Endothelial cell of umbilical vein (primary cell): ENCODE measurements around the gene ZCRB1. TPM values are rescaled to one million over a fixed set of nuclear protein-coding genes. Genes with fewer than 3 reads are reported as not detected.
"Not testable (repeated sequence)": the region's sequence is repeated elsewhere in the genome, so short reads cannot be mapped to it uniquely, and the experiment has no call there.

Experiments
- BruUV-seq: library from RNA; stranded (reverse); fragments of 400-500 nt; replicated peaks from 2 replicates; lab custom pipeline; 2021; lab: Mats Ljungman, UMichigan
- CTCF ChIA-PET: fragments of 300-600, 350-600 bp; sonication (Branson Sonifier 250); formaldehyde crosslinking; loops from one replicate; lab custom pipeline; 2021; ENCODE audit warnings: antibody characterized with exemption, inconsistent platforms; lab: Charles Lee
- POLR2A ChIA-PET: fragments of 300-600, 350-600 bp; sonication (Branson Sonifier 250); formaldehyde crosslinking; loops from one replicate; lab custom pipeline; 2021; ENCODE audit warnings: antibody characterized with exemption, inconsistent platforms; lab: Charles Lee
- DNase-seq: peaks from one replicate; pipeline ENCODE4 v3.0.0-alpha.2; 2011; ENCODE audit warnings: low read depth, low spot score
- FAIRE-seq: peaks from 2 replicates; lab custom pipeline; 2011; peaks lifted over from hg19 to GRCh38; lab: Jason Lieb, UNC
- H2AFZ ChIP-seq: 2 replicates; pipeline ENCODE4 v1.6.0; 2012; ENCODE audit warnings: low read depth, low read length, control low read depth, inconsistent platforms
- H3K27ac ChIP-seq: 2 replicates; pipeline ENCODE4 v1.5.1; 2011; ENCODE audit warnings: low read depth, mild to moderate bottlenecking, control low read depth, low read length, moderate library complexity; ENCODE audit not compliant: insufficient read depth
- H3K27me3 ChIP-seq, 2 experiments: 2 replicates each; pipeline versions ENCODE4 v1.6.0 to v1.6.1; 2011; ENCODE audit warnings: low read length in 2 of 2, mixed read lengths in 1 of 2; ENCODE audit not compliant: control insufficient read depth in 2 of 2, insufficient read depth in 2 of 2
- H3K36me3 ChIP-seq, 2 experiments: 2 replicates in 1 of 2; 3 replicates in 1 of 2; pipeline ENCODE4 v1.5.1; 2011; ENCODE audit warnings: low read length in 2 of 2, mild to moderate bottlenecking in 1 of 2, moderate library complexity in 1 of 2; ENCODE audit not compliant: control insufficient read depth in 2 of 2, insufficient read depth in 2 of 2; ENCODE audit errors: extremely low read depth in 1 of 2
- H3K4me1 ChIP-seq: 3 replicates; pipeline ENCODE4 v1.5.1; 2011; ENCODE audit warnings: mild to moderate bottlenecking, low read length; ENCODE audit not compliant: control insufficient read depth, insufficient read depth; ENCODE audit errors: extremely low read depth
- H3K4me2 ChIP-seq: 2 replicates; pipeline ENCODE4 v1.6.1; 2011; ENCODE audit warnings: low read length, control low read depth, mixed read lengths; ENCODE audit not compliant: insufficient read depth
- H3K4me3 ChIP-seq, 3 experiments: fragments of 200-600 bp in 1 of 3; sonication (generic), shearing (Covaris generic) in 1 of 3; replicated peaks in 1 of 3; 2 replicates each; pipeline ENCODE4 v1.5.1; 2011 to 2016; ENCODE audit warnings: control low read depth in 3 of 3, low read length in 3 of 3, mild to moderate bottlenecking in 2 of 3, inconsistent platforms in 1 of 3, low read depth in 1 of 3, moderate library complexity in 1 of 3; ENCODE audit not compliant: insufficient read depth in 1 of 3
- H3K79me2 ChIP-seq: 2 replicates; pipeline ENCODE4 v1.6.0; 2012; ENCODE audit warnings: low read length, inconsistent platforms; ENCODE audit not compliant: control insufficient read depth, insufficient read depth
- H3K9ac ChIP-seq: replicated peaks from 2 replicates; pipeline ENCODE3; 2011; ENCODE audit warnings: low read length, control low read depth; ENCODE audit not compliant: insufficient read depth; ENCODE audit errors: extremely low read depth
- H3K9me1 ChIP-seq: replicated peaks from 3 replicates; pipeline ENCODE4 v1.6.0; 2011; ENCODE audit warnings: mild to moderate bottlenecking, low read length; ENCODE audit not compliant: control insufficient read depth, insufficient read depth; ENCODE audit errors: extremely low read depth
- H3K9me3 ChIP-seq: replicated peaks from 2 replicates; pipeline ENCODE4 v1.5.1; 2012; ENCODE audit warnings: low read length, inconsistent platforms; ENCODE audit not compliant: control insufficient read depth, insufficient read depth
- H4K20me1 ChIP-seq: replicated peaks from 2 replicates; pipeline ENCODE3; 2011; ENCODE audit warnings: mild to moderate bottlenecking, low read length; ENCODE audit not compliant: control insufficient read depth, insufficient read depth; ENCODE audit errors: extremely low read depth
- CTCF ChIP-seq, 2 donors: IDR thresholded peaks; 1 replicate in 1 of 2; 2 replicates in 1 of 2; pipeline ENCODE4 v1.5.1; 2011; ENCODE audit warnings: low read length in 2 of 2, mild to moderate bottlenecking in 2 of 2, moderate library complexity in 2 of 2, control low read depth in 1 of 2, inconsistent platforms in 1 of 2, low read depth in 1 of 2; ENCODE audit not compliant: insufficient read depth in 1 of 2; ENCODE audit errors: extremely low read depth in 1 of 2
- FOS ChIP-seq: IDR thresholded peaks from 2 replicates; pipeline ENCODE4 v1.6.1; 2011; ENCODE audit warnings: mild to moderate bottlenecking, low read length, moderate library complexity, borderline replicate concordance; ENCODE audit not compliant: insufficient read depth
- GATA2 ChIP-seq: IDR thresholded peaks from 2 replicates; pipeline ENCODE4 v1.7.0; 2011; ENCODE audit warnings: low read depth, mild to moderate bottlenecking, moderate library complexity, mixed read lengths, low read length; ENCODE audit not compliant: insufficient read length, insufficient read depth
- MYC ChIP-seq: IDR thresholded peaks from one replicate; pipeline ENCODE4 v1.6.1; 2011; ENCODE audit warnings: mild to moderate bottlenecking, low read depth, low read length
- dilution Hi-C: fragments of 300-500 bp; cut with MboI; formaldehyde crosslinking; loops from one replicate; pipeline ENCODE4 v1.15.0; 2019; ENCODE audit warnings: low sequenced_read_pairs; ENCODE audit not compliant: extremely low pct_ligation_motif_present
- intact Hi-C: fragments of 100-400 bp; cut with micrococcal nuclease; formaldehyde crosslinking; loops from one replicate; pipeline ENCODE4 v1.10.0; 2022
- polyA plus RNA-seq, 4 experiments: library from polyadenylated mRNA; depleted of rRNA in 3 of 4; stranded (reverse) in 3 of 4; unstranded in 1 of 4; fragments of >200 nt; gene quantifications; 2 replicates each; pipeline versions ENCODE4 v1.2.1 to v1.2.3, GENCODE V29; 2011 to 2012; ENCODE audit warnings: missing spikeins in 1 of 4
- total RNA-seq: library from RNA; stranded (reverse); gene quantifications from 2 replicates; pipeline ENCODE4 v1.2.3, GENCODE V29; 2021

ZCRB1 gene
- total and polyA plus RNA-seq, 2 donors (not counting 3 experiments of a cell fraction or from before 2014, with no cell fraction given): 13.2 to 55.3 TPM

GRCh38 chr12:42332301-42333285 lies 6.7 kb upstream of the ZCRB1 start:
- no peak for FAIRE-seq
- dilution Hi-C loops: no loop called here
- H4K20me1 ChIP-seq: no peaks in the 10 kb centered on the region

GRCh38 chr12:42330097-42330496 lies 4.2 kb upstream of the ZCRB1 start:
- DNase-seq, H2AFZ ChIP-seq, H3K27me3 ChIP-seq, H3K27ac ChIP-seq, CTCF ChIA-PET, H3K9me3 ChIP-seq, H3K9me1 ChIP-seq, BruUV-seq, H3K36me3 ChIP-seq, H4K20me1 ChIP-seq, H3K4me2 ChIP-seq, POLR2A ChIA-PET, H3K9ac ChIP-seq, H3K4me3 ChIP-seq, dilution Hi-C loops, FAIRE-seq: not testable (repeated sequence)
- Histone ChIP-seq H3K79me2 (peaks cover 83% of the 10 kb centered on the region), H3K4me1 (peaks cover 24% of the 10 kb centered on the region)
- intact Hi-C loops: loop anchor here (10.0 kb wide), 2 partner anchors 395 to 1005 kb away; no protein-coding TSS in a partner anchor

More at GRCh38 chr12:42332301-42333285, 6.7 kb upstream of the ZCRB1 start:
- peak; percentile 67 for DNase-seq
- Histone ChIP-seq H3K4me1 (peaks cover 6% of the 10 kb centered on the region), H3K9me1 (no peaks in the 10 kb centered on the region), H3K9me3 (no peaks in the 10 kb centered on the region), H3K4me3 (no peak overlapping the region), H3K79me2 (peaks cover 76% of the 10 kb centered on the region), H3K9ac (no peak overlapping the region), H3K36me3 (peaks cover 0 to 3% of the 10 kb centered on the region in 2 experiments), H3K27me3 (no peaks in the 10 kb centered on the region), H2AFZ (no peak overlapping the region), H3K4me2 (no peak overlapping the region), H3K27ac (no peak overlapping the region)
- ChIA-PET POLR2A (no interaction called here), CTCF (interaction anchor here (0.5 to 2.2 kb wide), 53 partner anchors 8 to 1387 kb away, joined by 3 to 34 read pairs (median 4); partner anchors contain the start of gene GXYLT1)
- TF ChIP-seq GATA2 (no peak), CTCF (IDR thresholded peaks at IDR 0.05; ENCODE audit: extremely low read depth in 1 of 2, insufficient read depth in 1 of 2, low read depth in 1 of 2, low read length in 2 of 2) (peak; percentile 33 to 53), MYC (no peak), FOS (no peak)
- no TSS peak for BruUV-seq
- intact Hi-C loops: loop anchor here (1.0 to 10.0 kb wide), 5 partner anchors 95 to 1058 kb away; no protein-coding TSS in a partner anchor
